GM12878 (cell line): Measurements from ENCODE around the gene GPRIN2. TPM values are rescaled to one million over a fixed set of nuclear protein-coding genes. Genes with fewer than 3 reads are reported as not detected.

ENCODE experiments used
- ATAC-seq: fragments of 200-7000 bp; cut with Tn5 transposase; 3 replicates; pipeline ENCODE4 v1.9.1; 2020; ENCODE audit warnings: mild to moderate bottlenecking, moderate library complexity
- BruUV-seq: library from RNA; stranded (reverse); fragments of 400-500 nt; replicated peaks from 2 replicates; lab custom pipeline; 2021; lab: Mats Ljungman, UMichigan
- CTCF ChIA-PET: fragments of 300-600 bp; sonication (Branson Sonifier 250); formaldehyde crosslinking; extraction: SDS; loops from one replicate; lab custom pipeline; 2021; ENCODE audit warnings: inconsistent platforms; lab: Yijun Ruan, JAX
- POLR2A ChIA-PET: fragments of 350-600 bp; formaldehyde crosslinking; extraction: SDS; loops from one replicate; lab custom pipeline; 2021; ENCODE audit warnings: inconsistent platforms; lab: Charles Lee
- RAD21 ChIA-PET: fragments of 300-600 bp; sonication (Branson Sonifier 250); formaldehyde crosslinking; loops from one replicate; lab custom pipeline; 2023; ENCODE audit warnings: antibody characterized with exemption; ENCODE audit not compliant: unreplicated experiment; lab: Charles Lee
- SMC1A ChIA-PET: fragments of 300-600 bp; sonication (Branson Sonifier 250); formaldehyde crosslinking; loops from one replicate; lab custom pipeline; 2023; ENCODE audit not compliant: unreplicated experiment, uncharacterized antibody; lab: Charles Lee
- DNase-seq: peaks from one replicate; pipeline ENCODE4 v3.0.0-alpha.2; 2011; ENCODE audit warnings: low read depth, low spot score
- FAIRE-seq: peaks from 3 replicates; lab custom pipeline; 2011; peaks lifted over from hg19 to GRCh38; lab: Jason Lieb, UNC
- H2AFZ ChIP-seq: 2 replicates; pipeline ENCODE4 v1.6.0; 2011; ENCODE audit warnings: low read depth, low read length, control low read depth; ENCODE audit not compliant: control insufficient read depth
- H3K27ac ChIP-seq: 2 replicates; pipeline ENCODE4 v1.5.1; 2011; ENCODE audit warnings: control low read depth; ENCODE audit not compliant: control insufficient read depth, insufficient read depth
- H3K27me3 ChIP-seq, 2 experiments: replicated peaks in 1 of 2; 2 replicates each; pipeline versions ENCODE4 v1.6.0 to v1.6.1; 2011; ENCODE audit warnings: low read length in 1 of 2; ENCODE audit not compliant: control insufficient read depth in 2 of 2, insufficient read depth in 2 of 2
- H3K36me3 ChIP-seq, 2 experiments: 2 replicates each; pipeline ENCODE4 v1.5.1; 2011; ENCODE audit warnings: low read length in 1 of 2; ENCODE audit not compliant: control insufficient read depth in 2 of 2, insufficient read depth in 2 of 2
- H3K4me1 ChIP-seq: 2 replicates; pipeline ENCODE4 v1.6.1; 2011; ENCODE audit warnings: mild to moderate bottlenecking, low read length, moderate library complexity, mixed read lengths; ENCODE audit not compliant: control insufficient read depth, insufficient read depth
- H3K4me2 ChIP-seq: 2 replicates; pipeline ENCODE4 v1.6.0; 2011; ENCODE audit warnings: control low read depth; ENCODE audit not compliant: control insufficient read depth, insufficient read depth
- H3K4me3 ChIP-seq: fragments of 200-600 bp; sonication (generic); 2 replicates; pipeline ENCODE4 v1.5.1; 2016
- H3K79me2 ChIP-seq: 2 replicates; pipeline ENCODE4 v1.6.0; 2011; ENCODE audit warnings: low read length; ENCODE audit not compliant: control insufficient read depth, insufficient read depth
- H3K9ac ChIP-seq: 2 replicates; pipeline ENCODE4 v1.8.0; 2011; ENCODE audit warnings: low read length, control low read depth, mixed read lengths; ENCODE audit not compliant: control insufficient read depth, insufficient read depth
- H3K9me3 ChIP-seq: replicated peaks from 3 replicates; pipeline ENCODE4 v1.5.1; 2011; ENCODE audit warnings: mild to moderate bottlenecking, low read length; ENCODE audit not compliant: control insufficient read depth, insufficient read depth
- H4K20me1 ChIP-seq: 2 replicates; pipeline ENCODE4 v1.6.0; 2011; ENCODE audit not compliant: control insufficient read depth, insufficient read depth
- ATF7 ChIP-seq: fragments of 450-650 bp; IDR thresholded peaks from 2 replicates; pipeline ENCODE4 v1.6.1; 2016; ENCODE audit warnings: low read depth, mild to moderate bottlenecking
- E4F1 ChIP-seq: fragments of 450-650 bp; IDR thresholded peaks from 2 replicates; pipeline ENCODE4 v1.6.1; 2018; ENCODE audit warnings: borderline replicate concordance, mild to moderate bottlenecking; ENCODE audit not compliant: partially characterized antibody
- GATAD2B ChIP-seq: fragments of 450-650 bp; conservative IDR thresholded peaks from 2 replicates; pipeline ENCODE4 v1.6.1; 2017; ENCODE audit warnings: low read depth, mild to moderate bottlenecking, moderate library complexity
- SMAD5 ChIP-seq: IDR thresholded peaks from 2 replicates; pipeline ENCODE4 v1.6.1; 2016; ENCODE audit warnings: antibody characterized with exemption, low read depth
- ZBTB33 ChIP-seq: fragments of 450-650 bp; IDR thresholded peaks from 2 replicates; pipeline ENCODE4 v1.6.1; 2017; ENCODE audit warnings: mild to moderate bottlenecking
- ZNF622 ChIP-seq: fragments of 450-650 bp; IDR thresholded peaks from 2 replicates; pipeline ENCODE4 v1.6.1; 2017; ENCODE audit warnings: mild to moderate bottlenecking, inconsistent platforms
- WGBS: methylation state at CpG from one replicate; pipeline ENCODE4 v1.1.6; 2016; ENCODE audit warnings: low lambda C conversion rate; ENCODE audit not compliant: insufficient replicate concordance, insufficient coverage; ENCODE audit errors: missing lambda C conversion rate; 5-methylcytosine and 5-hydroxymethylcytosine counted together
- in situ Hi-C: fragments of 300-500 bp; cut with MboI; formaldehyde crosslinking; loops from 9 replicates; pipeline ENCODE4 v1.14.3; 2018; ENCODE audit warnings: mixed read lengths
- intact Hi-C: fragments of 100-400 bp; cut with micrococcal nuclease; formaldehyde crosslinking; loops from one replicate; pipeline ENCODE4 v1.14.2; 2022; ENCODE audit not compliant: unreplicated experiment
- polyA plus RNA-seq, 11 experiments: library from polyadenylated mRNA; depleted of rRNA in 4 of 11; unstranded in 6 of 11; stranded (reverse) in 5 of 11; fragments of >200 nt; fragmentation: Nextera tagmentation in 4 of 11; fragmentation: Illumina TruSeq in 1 of 11; extraction: Ambion mirVana in 4 of 11; extraction: Trizol in 1 of 11; gene quantifications; 1 replicate in 1 of 11; 2 replicates in 10 of 11; pipeline versions ENCODE4 v1.2.1 to v1.2.3, GENCODE V29; 2011 to 2016; ENCODE audit warnings: inconsistent platforms in 2 of 11, missing spikeins in 2 of 11, low read depth in 1 of 11
- total RNA-seq, 4 experiments: library from RNA; depleted of rRNA in 3 of 4; stranded (reverse); fragments of >200 nt in 3 of 4; fragmentation: Illumina TruSeq in 1 of 4; extraction: Trizol in 1 of 4; gene quantifications; 2 replicates each; pipeline versions ENCODE4 v1.2.1 to v1.2.3, GENCODE V29; 2013 to 2021

The GPRIN2 gene
- total and polyA plus RNA-seq, 10 of the 15 experiments (the other 5 are each of a cell fraction or from before 2014, with no cell fraction given) = 0.13 TPM; not detected in 9

DNA sequence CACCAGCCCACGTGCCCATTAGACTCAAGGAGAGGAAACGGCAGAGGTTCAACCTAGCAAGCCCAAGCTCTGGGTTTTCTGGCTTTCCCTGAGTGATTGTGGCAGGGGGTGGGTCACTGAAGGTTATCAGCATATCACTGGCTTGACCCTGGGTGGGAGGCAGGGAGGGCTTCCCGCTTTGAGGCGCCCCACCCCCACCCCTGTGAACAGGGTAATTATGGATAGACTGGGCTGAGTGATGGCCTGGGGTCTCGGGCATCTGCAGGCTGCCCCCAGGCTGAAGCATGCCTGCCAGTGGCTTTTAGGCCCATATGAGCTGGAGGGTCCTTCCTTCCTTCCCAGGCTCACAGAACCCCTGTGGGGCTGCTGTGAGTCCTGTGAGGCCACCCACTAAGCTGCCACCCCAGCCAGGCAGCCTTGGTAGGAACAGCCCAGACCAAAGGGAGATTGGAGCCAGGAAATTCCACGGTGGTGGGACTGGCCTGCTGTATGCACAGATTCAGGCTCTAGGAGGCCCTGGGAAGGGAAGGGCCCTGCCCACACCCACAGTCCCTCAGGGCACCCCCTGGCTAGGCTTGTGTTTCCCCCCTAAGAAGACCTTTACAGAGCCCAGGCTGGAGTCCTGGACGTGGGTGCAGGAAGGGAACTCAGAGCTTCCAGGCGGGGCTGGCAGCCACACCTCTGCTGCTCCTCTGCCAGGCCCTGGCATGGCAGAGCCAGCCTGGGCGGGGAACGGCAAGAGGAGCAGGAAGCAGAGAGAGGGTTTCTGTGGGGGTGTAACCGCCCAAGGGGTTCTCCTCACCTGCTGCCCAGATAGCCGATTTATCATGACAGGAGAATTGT lies 33.1 kb downstream of the GPRIN2 start:
- H3K27ac ChIP-seq = no peak overlapping the region
- ChIA-PET POLR2A (no interaction called here), SMC1A (no interaction called here), CTCF (no interaction called here), RAD21 (no interaction called here)
- H4K20me1 ChIP-seq = no peaks in the 10 kb centered on the region
- H3K79me2 ChIP-seq = no peaks in the 10 kb centered on the region
- no peak for DNase-seq
- in situ Hi-C loops (no loop called here), intact Hi-C loops (loop anchor here (10.0 kb wide), 1 partner anchor 299 kb away; no protein-coding TSS in a partner anchor)
- H3K36me3 ChIP-seq = no peaks in the 10 kb centered on the region
- H3K4me1 ChIP-seq = no peaks in the 10 kb centered on the region
- FAIRE-seq = no peak
- no peak overlapping the region for H2AFZ ChIP-seq
- no TSS peak for BruUV-seq
- no peaks in the 10 kb centered on the region for H3K27me3 ChIP-seq
- no peak overlapping the region for H3K4me3 ChIP-seq
- WGBS = 24% methylated on average over 12 of the region's 12 CpGs
- no peak overlapping the region for H3K4me2 ChIP-seq
- H3K9ac ChIP-seq = no peak overlapping the region
- TF ChIP-seq GATAD2B (no peak), E4F1 (no peak), ATF7 (no peak), ZNF622 (no peak), ZBTB33 (no peak), SMAD5 (no peak)
- H3K9me3 ChIP-seq = no peaks in the 10 kb centered on the region
- no peak for ATAC-seq
